Testis (tissue), 2 donors: Measurements from ENCODE around the gene DNAAF8.

Source experiments
- CTCF ChIP-seq, 3 experiments: fragments of 450-650 bp in 2 of 3; fragments of 200-600 bp in 1 of 3; sonication (generic) in 1 of 3; IDR thresholded peaks; one replicate each; pipeline ENCODE4 v1.5.1; 2016 to 2019; ENCODE audit warnings: antibody characterized with exemption in 3 of 3, mild to moderate bottlenecking in 2 of 3, moderate library complexity in 1 of 3
- POLR2A ChIP-seq: fragments of 450-650 bp; IDR thresholded peaks from one replicate; pipeline ENCODE4 v1.6.1; 2017; ENCODE audit warnings: antibody characterized with exemption, mild to moderate bottlenecking, moderate library complexity

- TF ChIP-seq CTCF (IDR thresholded peaks at IDR 0.05): no peak
- no peak for TF ChIP-seq POLR2A
Measured at GRCh38 chr16:4778050-4778392, 43.7 kb downstream of the DNAAF8 start.
